Omental fat pad (tissue), 4 donors: ENCODE measurements around the gene ATG16L1. TPM values are rescaled to one million over a fixed set of nuclear protein-coding genes. Genes with fewer than 3 reads are reported as not detected.

Experiments
- ATAC-seq: fragments of 150-250 bp; one replicate; pipeline ENCODE4 v1.9.1; 2016; ENCODE audit warnings: mild to moderate bottlenecking, moderate library complexity; ENCODE audit not compliant: low FRiP score
- DNase-seq: peaks from one replicate; pipeline ENCODE4 v3.0.0-alpha.2; 2019; ENCODE audit warnings: low spot score
- total RNA-seq, 4 donors: library from RNA; depleted of rRNA; stranded (reverse); fragments of >200 nt; gene quantifications; one replicate each; pipeline ENCODE4 v1.1.0, GENCODE V29; 2016
- TF ChIP-seq, protein P1 (sequence below), 3 donors: fragments of 450-650 bp; IDR thresholded peaks; one replicate each; pipeline ENCODE4 v1.5.1; 2016 to 2017; ENCODE audit warnings: antibody characterized with exemption in 3 of 3, mild to moderate bottlenecking in 3 of 3, moderate library complexity in 2 of 3

The ATG16L1 gene
- total RNA-seq, 4 donors from 2014 or later: 20.6 to 55.2 (median 27.6) TPM

- ATAC-seq (peak; percentile 58), DNase-seq (no peak)
- TF ChIP-seq, protein P1, sequence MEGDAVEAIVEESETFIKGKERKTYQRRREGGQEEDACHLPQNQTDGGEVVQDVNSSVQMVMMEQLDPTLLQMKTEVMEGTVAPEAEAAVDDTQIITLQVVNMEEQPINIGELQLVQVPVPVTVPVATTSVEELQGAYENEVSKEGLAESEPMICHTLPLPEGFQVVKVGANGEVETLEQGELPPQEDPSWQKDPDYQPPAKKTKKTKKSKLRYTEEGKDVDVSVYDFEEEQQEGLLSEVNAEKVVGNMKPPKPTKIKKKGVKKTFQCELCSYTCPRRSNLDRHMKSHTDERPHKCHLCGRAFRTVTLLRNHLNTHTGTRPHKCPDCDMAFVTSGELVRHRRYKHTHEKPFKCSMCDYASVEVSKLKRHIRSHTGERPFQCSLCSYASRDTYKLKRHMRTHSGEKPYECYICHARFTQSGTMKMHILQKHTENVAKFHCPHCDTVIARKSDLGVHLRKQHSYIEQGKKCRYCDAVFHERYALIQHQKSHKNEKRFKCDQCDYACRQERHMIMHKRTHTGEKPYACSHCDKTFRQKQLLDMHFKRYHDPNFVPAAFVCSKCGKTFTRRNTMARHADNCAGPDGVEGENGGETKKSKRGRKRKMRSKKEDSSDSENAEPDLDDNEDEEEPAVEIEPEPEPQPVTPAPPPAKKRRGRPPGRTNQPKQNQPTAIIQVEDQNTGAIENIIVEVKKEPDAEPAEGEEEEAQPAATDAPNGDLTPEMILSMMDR (IDR thresholded peaks at IDR 0.05): no peak
Measured at GRCh38 chr2:233209533-233210171, 41.8 kb upstream of the ATG16L1 start.

DNA sequence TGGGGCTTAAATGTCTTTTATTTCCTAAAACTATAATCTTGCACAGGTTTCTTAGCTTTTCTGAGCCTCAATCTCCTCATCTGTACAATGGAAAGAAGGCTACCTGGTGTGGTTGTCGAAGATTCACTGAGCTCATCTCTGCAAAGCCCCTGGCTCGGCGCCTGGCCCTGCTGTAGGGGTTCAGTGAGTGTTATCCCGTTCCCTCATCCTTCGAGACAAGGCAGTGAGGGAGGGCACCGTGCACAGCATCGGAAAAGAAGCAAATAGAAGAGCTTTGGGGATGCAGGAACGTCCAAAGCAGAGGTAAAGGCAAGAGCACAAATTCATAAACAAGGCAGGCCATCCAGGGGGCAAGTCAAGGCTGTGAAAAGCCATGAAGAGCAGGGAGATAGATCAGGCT is 41.2 kb upstream of the ATG16L1 start:
- TF ChIP-seq, protein P1 (IDR thresholded peaks at IDR 0.05): no peak
- no peak for ATAC-seq
- no peak for DNase-seq

- ATAC-seq (peak; percentile 55), DNase-seq (no peak)
- TF ChIP-seq, protein P1 (IDR thresholded peaks at IDR 0.05): no peak
Measured at GRCh38 chr2:233210843-233211547, 40.5 kb upstream of the ATG16L1 start.

GRCh38 chr2:233211548-233211895 is 40.0 kb upstream of the ATG16L1 start:
- ATAC-seq: no peak
- no peak for DNase-seq

GRCh38 chr2:233213011-233213410 is 38.5 kb upstream of the ATG16L1 start:
- no peak for ATAC-seq
- TF ChIP-seq, protein P1 (IDR thresholded peaks at IDR 0.05): no peak

More at GRCh38 chr2:233211548-233211895, 40.0 kb upstream of the ATG16L1 start:
- TF ChIP-seq, protein P1 (IDR thresholded peaks at IDR 0.05): no peak

DNA sequence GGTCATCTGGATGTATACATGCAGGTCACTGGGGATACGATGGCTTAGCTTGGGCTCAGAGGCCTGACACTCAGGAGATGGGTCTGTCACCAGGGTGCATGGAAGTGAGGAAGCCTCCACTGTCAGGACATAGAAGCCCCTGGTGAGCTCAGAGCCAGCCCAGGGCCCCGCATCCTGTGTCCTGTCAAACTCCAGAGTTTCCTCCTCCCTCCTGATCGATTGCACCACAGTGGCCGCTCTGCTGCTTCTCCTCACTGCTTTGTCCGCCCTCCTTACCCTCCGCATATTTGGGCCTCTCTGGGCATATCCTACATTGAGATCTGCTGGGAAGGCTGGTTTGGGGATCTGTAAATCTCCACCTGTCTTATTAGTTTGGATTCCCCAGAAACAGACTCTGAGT is 37.5 kb upstream of the ATG16L1 start:
- ATAC-seq (no peak), DNase-seq (no peak)
- TF ChIP-seq, protein P1 (IDR thresholded peaks at IDR 0.05): no peak

More at GRCh38 chr2:233213011-233213410, 38.5 kb upstream of the ATG16L1 start:
- no peak for DNase-seq
